Kidney (tissue), 14 donors: ENCODE data around the gene GDPD4. TPM values are rescaled to one million over a fixed set of nuclear protein-coding genes. Genes with fewer than 3 reads are reported as not detected.

Source experiments
- DNase-seq, 5 donors: peaks; one replicate each; pipeline ENCODE4 v3.0.0-alpha.2; 2013 to 2020
- FAIRE-seq: peaks from 2 replicates; lab custom pipeline; 2012; peaks lifted over from hg19 to GRCh38; lab: Jason Lieb, UNC
- H3K27ac ChIP-seq, 2 donors: one replicate each; pipeline ENCODE4 v1.7.0; 2013; ENCODE audit warnings: low read depth in 2 of 2, low read length in 2 of 2, inconsistent platforms in 1 of 2
- H3K27me3 ChIP-seq: one replicate; pipeline ENCODE4 v1.7.1; 2013; ENCODE audit warnings: low read length, inconsistent platforms; ENCODE audit not compliant: control insufficient read depth, insufficient read depth
- H3K36me3 ChIP-seq, 3 donors: one replicate each; pipeline versions ENCODE4 v1.7.0 to v1.7.1; 2013; ENCODE audit warnings: low read length in 3 of 3, control low read depth in 1 of 3, inconsistent platforms in 1 of 3; ENCODE audit not compliant: insufficient read depth in 3 of 3, control insufficient read depth in 2 of 3
- H3K4me1 ChIP-seq, 3 donors: one replicate each; pipeline versions ENCODE4 v1.7.0 to v1.7.1; 2013; ENCODE audit warnings: low read length in 3 of 3, inconsistent platforms in 1 of 3, low read depth in 1 of 3; ENCODE audit not compliant: control insufficient read depth in 2 of 3, insufficient read depth in 2 of 3
- H3K4me3 ChIP-seq, 3 donors: one replicate each; pipeline versions ENCODE4 v1.7.0 to v1.8.1; 2013; ENCODE audit warnings: low read length in 3 of 3, control low read depth in 1 of 3, inconsistent platforms in 1 of 3
- H3K9ac ChIP-seq, 3 donors: one replicate each; pipeline versions ENCODE4 v1.7.0 to v1.7.1; 2013; ENCODE audit warnings: low read length in 3 of 3, control low read depth in 1 of 3, inconsistent platforms in 1 of 3
- H3K9me3 ChIP-seq, 3 donors: one replicate each; pipeline versions ENCODE4 v1.7.0 to v1.7.1; 2013; ENCODE audit warnings: low read length in 3 of 3, control low read depth in 1 of 3, inconsistent platforms in 1 of 3; ENCODE audit not compliant: control insufficient read depth in 2 of 3, insufficient read depth in 1 of 3
- CTCF ChIP-seq: IDR thresholded peaks from 3 replicates; pipeline ENCODE4 v1.5.1; 2012; ENCODE audit warnings: mild to moderate bottlenecking, moderate library complexity, borderline replicate concordance; ENCODE audit not compliant: insufficient read depth; ENCODE audit errors: extremely low read depth
- intact Hi-C: fragments of 100-400 bp; cut with DNase I; formaldehyde crosslinking; loops from one replicate; pipeline ENCODE4 v1.11.1; 2022
- polyA plus RNA-seq: library from polyadenylated mRNA; stranded (reverse); fragments of 350-450 nt; fragmentation: Illumina TruSeq; extraction: RNeasy Lipid Tissue Mini Kit (QIAGEN cat#74804); gene quantifications from one replicate; pipeline ENCODE4 v1.2.3, GENCODE V29; 2014; ENCODE audit warnings: low read depth, low replicate concordance; ENCODE audit not compliant: insufficient read depth
- total RNA-seq: library from RNA; stranded (reverse); fragmentation: NEBNext Ultra II Directional; extraction: Animal tissue kit (Norgen Biotek cat#: 25700); gene quantifications from one replicate; pipeline ENCODE4 v1.2.1, GENCODE V29; 2021
- donor health status: control.
- donor health status: control.
- donor health status: control.
- donor health status: control.
- donor health status: control.
- donor health status: DM: yes; HTN: yes; CAD: no.
- donor health status: Normal renal cell carcinoma (clear cell type).

GDPD4 gene
- total and polyA plus RNA-seq, 2 donors from 2014 or later, result not detected

DNA sequence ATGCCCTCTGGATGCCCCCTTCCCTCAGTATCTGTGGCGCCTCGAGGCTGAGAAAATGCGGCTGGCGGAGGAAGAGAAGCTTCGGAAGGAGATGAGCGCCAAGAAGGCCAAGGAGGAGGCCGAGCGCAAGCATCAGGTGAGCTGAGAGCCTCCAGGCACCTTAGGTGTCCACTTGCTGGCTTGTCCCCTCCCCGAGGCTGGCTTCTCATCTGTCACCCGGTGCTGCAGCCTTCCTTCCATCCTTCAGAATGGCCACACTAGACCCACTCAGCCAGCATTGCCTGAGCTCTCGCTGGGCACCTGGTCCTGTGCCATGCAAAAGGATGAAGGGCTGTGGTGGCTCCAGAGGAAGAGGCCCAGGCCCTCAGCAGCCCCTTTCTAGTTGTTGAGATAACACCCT lies 121.1 kb downstream of the GDPD4 start:
- H3K9me3 ChIP-seq, result no peaks in the 10 kb centered on the region
- H3K4me3 ChIP-seq, result no peak overlapping the region
- peaks cover 0 to 4% (median 0%) of the 10 kb centered on the region in 3 donors for H3K4me1 ChIP-seq
- no peaks in the 10 kb centered on the region for H3K27me3 ChIP-seq
- H3K36me3 ChIP-seq, result no peaks in the 10 kb centered on the region
- no peak for FAIRE-seq
- H3K9ac ChIP-seq, result no peak overlapping the region
- DNase-seq, result peak in 1 of 5 donors; percentile 48
- no peak for TF ChIP-seq CTCF
- H3K27ac ChIP-seq, result no peak overlapping the region
- intact Hi-C loops, result no loop called here

DNA sequence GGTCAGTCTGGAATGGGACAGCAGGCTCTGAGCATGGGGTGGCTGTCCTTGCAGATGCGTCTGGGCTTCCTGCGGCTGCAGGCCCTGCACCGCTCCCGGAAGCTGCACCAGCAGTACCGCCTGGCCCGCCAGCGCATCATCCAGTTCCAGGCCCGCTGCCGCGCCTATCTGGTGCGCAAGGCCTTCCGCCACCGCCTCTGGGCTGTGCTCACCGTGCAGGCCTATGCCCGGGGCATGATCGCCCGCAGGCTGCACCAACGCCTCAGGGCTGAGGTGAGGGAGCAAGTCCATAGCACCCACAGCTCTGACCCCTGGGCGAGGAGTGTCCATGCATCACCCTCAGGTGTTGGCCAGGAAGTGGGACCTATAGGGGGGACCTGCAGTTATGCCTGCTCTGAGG lies 121.8 kb downstream of the GDPD4 start:
- DNase-seq, result peak in 1 of 5 donors; percentile 57
- no peaks in the 10 kb centered on the region for H3K36me3 ChIP-seq
- no peak overlapping the region for H3K4me3 ChIP-seq
- no peak overlapping the region for H3K27ac ChIP-seq
- FAIRE-seq, result no peak
- no peaks in the 10 kb centered on the region for H3K27me3 ChIP-seq
- intact Hi-C loops, result no loop called here
- no peaks in the 10 kb centered on the region for H3K9me3 ChIP-seq
- no peak for TF ChIP-seq CTCF
- H3K9ac ChIP-seq, result no peak overlapping the region
- H3K4me1 ChIP-seq, result peaks cover 0 to 4% (median 0%) of the 10 kb centered on the region in 3 donors

DNA sequence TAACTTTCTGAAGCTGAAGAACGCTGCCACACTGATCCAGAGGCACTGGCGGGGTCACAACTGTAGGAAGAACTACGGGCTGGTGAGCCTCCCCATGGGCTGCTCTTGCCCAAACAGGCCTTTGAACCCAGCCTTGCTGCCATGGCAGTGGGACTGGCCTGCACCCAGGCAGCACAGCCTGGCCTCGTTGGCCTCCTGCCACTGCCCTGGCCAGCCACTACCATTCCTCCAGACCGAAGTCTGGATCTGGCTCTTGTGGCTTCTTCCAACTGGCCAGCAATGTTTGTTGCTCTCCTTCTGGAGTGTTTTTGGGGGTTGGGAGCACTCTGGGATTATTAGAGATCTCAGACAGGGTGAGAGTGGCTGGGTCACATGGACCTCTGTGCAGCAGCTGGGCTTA lies 122.4 kb downstream of the GDPD4 start:
- Histone ChIP-seq H3K9ac (no peak overlapping the region), H3K4me1 (peaks cover 0 to 4% (median 0%) of the 10 kb centered on the region in 3 donors), H3K9me3 (no peaks in the 10 kb centered on the region), H3K27me3 (no peaks in the 10 kb centered on the region), H3K27ac (peak overlapping the region; percentile 32 to 45), H3K36me3 (no peaks in the 10 kb centered on the region), H3K4me3 (no peak overlapping the region)
- peak in 1 of 5 donors; percentile 55 for DNase-seq
- no peak for TF ChIP-seq CTCF
- intact Hi-C loops, result no loop called here
- no peak for FAIRE-seq

DNA sequence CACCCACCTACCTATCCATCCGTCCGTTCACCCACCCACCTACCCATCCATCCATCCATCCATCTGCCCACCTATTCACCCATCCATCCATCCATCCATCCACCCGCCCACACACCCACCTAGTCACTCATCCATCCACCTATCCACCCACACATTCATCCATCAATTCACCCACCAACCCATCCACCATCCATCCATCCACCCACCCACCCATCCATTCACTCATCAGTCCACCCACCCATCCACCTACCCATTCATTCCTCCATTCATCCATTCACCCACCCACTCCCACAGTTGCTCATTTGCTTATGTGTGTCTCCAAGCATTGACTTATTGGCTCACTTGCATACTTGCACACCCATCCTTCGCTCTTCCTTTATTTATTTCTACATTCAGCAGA lies 123.3 kb downstream of the GDPD4 start:
- no peak for TF ChIP-seq CTCF
- H3K36me3 ChIP-seq, result no peaks in the 10 kb centered on the region
- H3K4me1 ChIP-seq, result peaks cover 0 to 4% (median 0%) of the 10 kb centered on the region in 3 donors
- intact Hi-C loops, result no loop called here
- no peaks in the 10 kb centered on the region for H3K9me3 ChIP-seq
- H3K4me3 ChIP-seq, result no peak overlapping the region
- H3K27ac ChIP-seq, result no peak overlapping the region
- H3K9ac ChIP-seq, result no peak overlapping the region
- FAIRE-seq (no peak), DNase-seq (peak in 1 of 5 donors; percentile 16)
- H3K27me3 ChIP-seq, result no peaks in the 10 kb centered on the region
